NK-92 treated with Interleukin-12 subunit alpha and Interleukin-12 subunit beta, amount 100 ng/mL, for 24 hours (cell line): ENCODE data around the gene MKI67.
"Not testable (repeated sequence)": the region's sequence is repeated elsewhere in the genome, so short reads cannot be mapped to it uniquely, and the experiment has no call there.

Experiments used
- DNase-seq: peaks from one replicate; lab custom pipeline; 2025; lab: John Stamatoyannopoulos, UW

Gene MKI67

GRCh38 chr10:128125944-128126764, at the start of gene MKI67:
MKI67 (minus strand) TSS chr10:128126423; CDS start chr10:128125667, 756 bp downstream.
- DNase-seq: peak; percentile 88

- no peak for DNase-seq
Observed at GRCh38 chr10:128174581-128175559, 48.6 kb upstream of the MKI67 start.

- DNase-seq: no peak
Observed at GRCh38 chr10:128173386-128173785, 47.2 kb upstream of the MKI67 start.

- no peak for DNase-seq
Observed at GRCh38 chr10:128172756-128173155, 46.5 kb upstream of the MKI67 start.

- DNase-seq: no peak
Observed at GRCh38 chr10:128169811-128170379, 43.7 kb upstream of the MKI67 start.

- no peak for DNase-seq
Observed at GRCh38 chr10:128167926-128168520, 41.8 kb upstream of the MKI67 start.

- DNase-seq: not testable (repeated sequence)
Observed at GRCh38 chr10:128167123-128167522, 40.9 kb upstream of the MKI67 start.

GRCh38 chr10:128166151-128166550, 39.9 kb upstream of the MKI67 start:
- no peak for DNase-seq

- DNase-seq: no peak
Observed at GRCh38 chr10:128165536-128165935, 39.3 kb upstream of the MKI67 start.

- DNase-seq: no peak
Observed at GRCh38 chr10:128163701-128164100, 37.5 kb upstream of the MKI67 start.

GRCh38 chr10:128161031-128161430, 34.8 kb upstream of the MKI67 start:
- no peak for DNase-seq

- DNase-seq: no peak
Observed at GRCh38 chr10:128160297-128160711, 34.1 kb upstream of the MKI67 start.

GRCh38 chr10:128158021-128158795, 32.0 kb upstream of the MKI67 start:
- no peak for DNase-seq

GRCh38 chr10:128156999-128157755, 31.0 kb upstream of the MKI67 start:
- DNase-seq: no peak

GRCh38 chr10:128152741-128153580, 26.7 kb upstream of the MKI67 start:
- no peak for DNase-seq

- DNase-seq: no peak
Observed at GRCh38 chr10:128151031-128151430, 24.8 kb upstream of the MKI67 start.

- no peak for DNase-seq
Observed at GRCh38 chr10:128150561-128150960, 24.3 kb upstream of the MKI67 start.

- no peak for DNase-seq
Observed at GRCh38 chr10:128150045-128150493, 23.8 kb upstream of the MKI67 start.

- no peak for DNase-seq
Observed at GRCh38 chr10:128149267-128150014, 23.2 kb upstream of the MKI67 start.
